NCI-H1436 (cell line): ENCODE results near the gene YDJC.
"Not testable (repeated sequence)": the region's sequence is repeated elsewhere in the genome, so short reads cannot be mapped to it uniquely, and the experiment has no call there.

Experiments used
- DNase-seq: peaks from one replicate; lab custom pipeline; 2025; lab: John Stamatoyannopoulos, UW

The YDJC gene

GRCh38 chr22:21651521-21652009, 21.7 kb upstream of the YDJC start:
- DNase-seq: no peak

- no peak for DNase-seq
Measured at GRCh38 chr22:21650823-21651520, 21.1 kb upstream of the YDJC start.

GRCh38 chr22:21650280-21650679, 20.5 kb upstream of the YDJC start:
- DNase-seq: no peak

GRCh38 chr22:21646608-21647590, 17.1 kb upstream of the YDJC start:
- peak; percentile 75 for DNase-seq

GRCh38 chr22:21645513-21645912, 15.7 kb upstream of the YDJC start:
- DNase-seq: not testable (repeated sequence)

- no peak for DNase-seq
Measured at GRCh38 chr22:21643533-21644357, 13.9 kb upstream of the YDJC start.

DNA sequence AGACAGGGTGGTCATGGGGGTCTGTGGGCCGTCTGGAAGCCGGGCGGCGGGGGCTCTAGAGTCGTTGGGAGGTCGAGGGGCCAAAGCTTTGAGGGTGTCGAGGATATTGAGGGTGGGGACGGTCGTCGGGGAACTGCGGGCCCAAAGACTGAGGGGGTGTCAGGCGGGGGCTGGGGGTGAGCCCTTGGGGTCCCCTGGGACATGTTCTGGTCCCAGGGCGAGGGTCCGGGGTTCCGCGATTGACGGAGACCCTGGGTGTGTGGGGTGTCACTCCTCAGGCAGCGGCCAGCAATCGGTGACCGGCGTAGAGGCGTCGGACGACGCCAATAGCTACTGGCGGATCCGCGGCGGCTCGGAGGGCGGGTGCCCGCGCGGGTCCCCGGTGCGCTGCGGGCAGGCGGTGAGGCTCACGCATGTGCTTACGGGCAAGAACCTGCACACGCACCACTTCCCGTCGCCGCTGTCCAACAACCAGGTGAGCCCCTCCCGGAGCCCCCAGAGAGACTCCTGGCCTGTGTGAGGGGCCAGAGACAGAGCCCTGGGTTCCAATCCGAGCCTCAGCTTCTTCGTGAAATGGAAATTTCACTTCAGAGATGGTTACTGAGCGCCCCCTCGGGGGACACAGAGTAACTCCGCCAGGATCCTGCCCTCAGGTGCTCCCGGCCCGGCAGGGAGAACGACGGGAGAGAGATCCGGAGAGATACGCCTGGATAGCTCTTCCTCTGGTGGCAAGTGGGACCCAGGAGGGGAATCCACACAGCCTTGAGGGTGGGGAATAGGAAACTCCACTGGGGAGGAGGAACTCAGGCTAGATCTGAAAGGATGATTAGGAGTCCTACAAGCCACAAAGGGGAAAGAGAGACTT, 13.0 kb upstream of the YDJC start:
- peak; percentile 35 for DNase-seq

GRCh38 chr22:21641789-21642583, 12.2 kb upstream of the YDJC start, which contains the start of gene SDF2L1:
Gene SDF2L1 (plus strand): TSS chr22:21642302. CDS start chr22:21642337, 35 bp downstream.
- peak; percentile 97 for DNase-seq

DNA sequence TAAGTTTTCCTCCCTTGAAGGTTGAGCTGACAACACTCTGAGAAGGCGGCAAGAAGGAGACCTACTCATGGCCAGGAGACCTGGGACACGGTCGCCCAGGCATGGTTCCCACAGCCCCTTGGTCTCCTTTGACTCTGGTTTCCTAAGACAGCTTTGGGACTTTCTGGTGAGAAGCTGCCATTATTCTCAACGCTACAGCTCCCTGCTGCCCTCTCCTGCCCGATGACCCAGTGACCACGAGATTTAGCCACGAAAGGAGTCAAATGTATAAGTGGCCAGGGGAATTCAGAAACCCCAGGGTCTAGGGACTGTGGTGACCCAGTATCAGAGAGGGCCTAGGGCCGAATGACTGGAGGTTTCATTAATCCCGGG, 11.6 kb upstream of the YDJC start:
- DNase-seq: no peak

DNA sequence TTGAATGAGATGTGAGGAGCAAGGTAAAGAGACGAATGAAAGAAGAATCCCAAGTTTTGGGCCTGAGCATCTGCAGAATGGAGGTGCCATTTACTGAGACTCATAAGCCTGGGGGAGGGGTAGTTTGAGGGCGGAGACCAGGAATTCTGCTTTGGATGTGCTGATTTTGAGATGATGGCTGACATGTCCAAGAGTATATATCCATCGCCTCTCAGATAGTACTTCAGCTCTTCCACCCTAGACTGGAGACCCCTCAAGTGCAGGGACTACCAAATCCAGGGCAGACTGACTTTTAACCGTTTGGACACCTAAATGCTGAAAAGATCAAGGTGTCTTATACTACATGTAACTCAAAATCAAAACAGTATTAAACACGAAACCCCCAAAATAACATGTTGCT, 11.0 kb upstream of the YDJC start:
- no peak for DNase-seq

DNA sequence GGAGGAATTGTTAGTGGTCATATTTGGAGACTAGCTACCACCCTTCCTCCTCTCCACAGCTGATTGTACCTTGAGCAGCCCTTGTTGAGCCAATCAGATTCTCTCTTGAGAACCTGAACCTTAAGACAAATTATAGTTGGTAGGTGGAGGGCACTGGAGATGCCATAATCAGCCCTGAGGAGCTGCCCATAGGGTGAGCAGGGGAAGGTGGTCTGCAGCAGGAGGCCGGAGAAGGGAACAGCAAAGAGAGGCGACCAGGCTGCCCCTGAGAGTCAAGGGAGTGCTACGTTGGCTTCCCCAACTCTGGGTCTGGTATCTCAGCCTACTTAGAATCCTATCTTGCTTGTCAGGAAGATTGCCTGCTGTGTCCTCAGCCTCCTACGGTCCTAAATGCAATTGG, 9.5 kb upstream of the YDJC start:
- no peak for DNase-seq

- not testable (repeated sequence) for DNase-seq
Measured at GRCh38 chr22:21637450-21637849, 7.6 kb upstream of the YDJC start.

- DNase-seq: no peak
Measured at GRCh38 chr22:21636629-21637218, 6.9 kb upstream of the YDJC start.

GRCh38 chr22:21635771-21636510, 6.1 kb upstream of the YDJC start:
- DNase-seq: no peak

DNA sequence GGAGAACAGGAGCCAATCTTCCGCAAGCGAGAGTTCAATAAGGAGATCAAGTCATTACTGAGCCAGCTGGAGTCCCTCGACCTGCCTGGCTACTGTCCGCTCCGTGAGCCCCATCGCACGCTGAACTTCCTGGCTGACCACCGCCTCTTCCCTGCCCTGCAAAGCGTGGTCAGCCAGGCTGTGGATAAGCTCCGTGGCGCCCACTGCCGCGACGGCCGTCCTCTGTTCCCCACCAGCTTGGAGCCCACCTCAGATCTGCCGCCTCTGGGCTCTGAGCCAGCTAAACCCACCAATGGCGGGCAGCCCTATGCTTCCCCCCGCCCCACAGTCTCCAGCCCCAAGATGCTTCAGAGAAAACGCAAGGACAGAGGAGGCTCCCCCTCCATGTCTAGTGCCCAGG, 5.0 kb upstream of the YDJC start:
- DNase-seq: no peak

DNA sequence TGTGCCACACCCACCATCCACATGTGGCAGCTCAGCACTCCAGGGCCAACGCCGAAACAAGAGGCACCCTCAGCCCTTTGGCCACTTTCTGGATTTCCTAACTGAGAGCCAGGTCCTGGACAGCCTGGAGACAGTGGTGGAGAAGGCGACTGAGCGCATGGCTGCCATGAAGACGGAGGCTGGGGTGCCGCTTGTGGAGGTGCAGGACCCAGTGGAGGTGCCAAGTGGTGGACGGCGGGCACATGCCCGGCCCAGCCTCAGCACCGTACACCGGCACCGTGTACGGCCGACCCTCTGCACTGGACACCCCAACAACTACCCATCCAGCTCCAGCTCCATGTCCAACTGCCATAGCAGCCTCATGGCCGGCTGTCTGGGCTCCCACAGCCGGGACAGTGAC, 4.3 kb upstream of the YDJC start:
- no peak for DNase-seq

GRCh38 chr22:21633481-21633880, 3.7 kb upstream of the YDJC start:
- DNase-seq: no peak

DNA sequence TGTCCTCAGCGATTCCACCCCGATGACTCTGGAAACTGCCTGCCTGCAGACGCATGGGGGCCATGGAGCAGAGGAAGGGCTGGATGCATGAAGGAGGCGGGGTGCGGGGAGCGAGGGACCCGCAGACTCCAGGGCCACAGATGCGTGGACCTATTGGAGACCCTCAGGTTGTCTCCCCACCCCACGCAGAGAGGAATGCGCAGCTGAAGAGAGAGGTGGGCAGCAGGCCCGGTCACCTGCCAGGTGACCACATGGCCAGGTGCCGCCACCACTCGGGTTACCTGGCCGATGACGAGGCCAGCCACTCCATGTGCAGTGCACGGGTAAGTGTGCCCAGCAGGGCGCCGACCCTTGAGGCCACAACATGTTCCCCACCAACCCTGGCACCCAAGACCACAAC, 3.1 kb upstream of the YDJC start:
- DNase-seq: no peak

DNA sequence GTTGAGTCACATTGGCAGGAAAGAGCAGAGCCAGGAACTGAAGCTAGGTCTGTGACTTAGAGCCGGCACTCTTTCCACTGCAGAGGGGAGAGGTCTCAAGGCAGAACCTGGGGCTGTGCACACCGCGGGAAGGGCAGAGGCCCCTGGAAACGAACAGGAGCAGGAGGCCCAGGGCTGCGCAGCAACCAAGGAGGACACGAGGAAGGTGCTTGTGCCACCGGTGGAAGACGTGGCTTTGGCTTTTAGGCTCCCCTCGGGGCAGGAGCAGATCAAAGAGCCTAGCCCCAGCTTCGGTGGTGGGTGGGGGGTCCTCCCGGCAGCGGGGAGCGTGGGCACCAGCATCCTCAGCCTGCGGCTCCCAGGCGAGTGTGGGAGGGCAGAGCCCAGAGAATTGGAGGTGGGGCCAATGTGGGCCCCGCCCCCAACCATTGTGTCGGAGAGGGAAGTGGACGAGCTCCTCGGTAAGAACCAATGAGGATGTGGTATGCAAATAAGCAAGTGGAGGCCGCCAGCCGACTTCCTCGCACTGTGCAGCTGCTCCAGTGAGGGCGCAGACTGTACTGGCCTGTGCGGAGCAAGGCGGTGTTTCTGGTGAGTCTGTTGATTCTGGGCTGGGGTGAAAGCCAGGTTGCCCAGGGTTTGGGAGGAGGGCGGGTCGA, 2.5 kb upstream of the YDJC start, which contains the start of gene CCDC116:
TSS of gene CCDC116 (plus strand) at position 524 of the 659 bp plus-strand sequence. CDS start 422 bp downstream, outside the sequence.
- DNase-seq: peak; percentile 29
